Stimulated activated CD4-positive, alpha-beta T cell treated with anti-CD3 and anti-CD28 coated beads, Interleukin-4, amount 100 ng/mL, for 24 hours (primary cell): Measurements from ENCODE around the gene PTRHD1.

ENCODE experiments used
- DNase-seq: peaks from one replicate; pipeline ENCODE4 v3.0.0-alpha.2; 2020

PTRHD1 gene

DNA sequence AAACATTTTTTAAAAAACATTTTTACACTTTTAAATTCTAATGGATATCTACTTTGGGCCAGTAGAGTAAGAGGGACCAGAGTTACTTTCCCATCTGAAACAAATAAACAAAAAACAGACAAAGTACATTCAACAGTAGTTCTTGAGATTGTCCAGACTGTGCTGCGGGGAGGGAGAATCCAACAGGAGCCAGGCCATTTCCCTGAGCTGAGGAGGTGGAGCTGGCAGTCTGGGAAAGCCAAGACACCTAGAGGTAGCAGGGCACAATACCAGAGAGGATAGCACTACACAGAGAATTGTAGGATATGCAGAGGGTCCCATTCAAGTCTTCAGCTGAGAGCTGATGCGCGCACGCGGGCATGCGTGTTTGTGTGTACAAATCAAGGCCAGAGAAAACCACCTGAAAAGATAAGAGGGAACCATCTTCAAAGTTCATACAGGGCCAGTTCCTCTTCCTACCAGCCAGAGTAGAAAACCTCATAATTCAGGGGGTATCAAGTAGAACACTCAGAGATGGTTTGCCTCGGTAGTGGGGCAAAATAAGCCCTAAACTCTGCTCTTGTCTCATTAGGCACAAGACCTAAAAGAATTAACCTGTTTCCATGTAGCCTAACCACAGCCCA lies 44.0 kb downstream of the PTRHD1 start:
- no peak for DNase-seq

- no peak for DNase-seq
Measured at GRCh38 chr2:24747299-24747698, 45.9 kb downstream of the PTRHD1 start.

GRCh38 chr2:24745825-24746224 lies 47.4 kb downstream of the PTRHD1 start:
- DNase-seq, result no peak

DNA sequence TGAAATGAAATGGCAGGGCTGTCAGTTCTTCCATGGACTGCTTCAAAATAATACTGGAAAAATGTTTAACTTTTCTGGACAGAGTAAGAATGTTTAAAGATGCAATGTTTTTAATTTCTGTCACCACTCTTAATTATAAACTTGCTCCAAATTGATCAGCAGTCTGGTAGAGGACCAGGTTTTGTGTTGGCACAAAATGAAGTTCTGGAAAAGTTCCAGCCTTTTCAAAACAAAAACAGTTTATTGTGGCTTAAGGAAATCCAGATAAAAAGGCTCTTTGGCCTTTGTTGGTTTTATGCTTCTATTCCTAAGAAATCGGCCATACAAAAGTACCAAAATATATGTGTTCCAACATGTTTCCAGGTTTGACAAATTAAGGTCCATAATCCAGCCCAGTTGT lies 48.8 kb downstream of the PTRHD1 start:
- DNase-seq, result no peak

DNA sequence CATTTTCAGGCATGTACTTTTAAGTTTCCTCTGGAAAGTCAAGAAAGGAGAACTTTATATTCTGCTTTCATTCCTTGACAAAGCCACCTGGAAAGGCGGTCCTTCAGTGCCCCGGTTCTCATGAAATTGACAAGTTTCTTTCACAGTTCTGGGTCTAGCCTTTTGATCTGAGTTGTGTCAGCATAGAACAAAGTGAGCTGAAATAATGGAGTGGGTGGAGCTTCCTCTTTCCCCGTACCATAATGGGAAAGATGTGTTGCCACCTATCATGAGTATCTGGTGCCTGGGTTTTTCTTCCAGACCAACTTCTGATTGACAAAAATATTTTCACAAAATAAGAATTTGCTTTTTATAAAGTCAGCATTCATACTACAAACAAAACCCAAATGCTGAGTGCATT lies 49.3 kb downstream of the PTRHD1 start:
- no peak for DNase-seq

DNA sequence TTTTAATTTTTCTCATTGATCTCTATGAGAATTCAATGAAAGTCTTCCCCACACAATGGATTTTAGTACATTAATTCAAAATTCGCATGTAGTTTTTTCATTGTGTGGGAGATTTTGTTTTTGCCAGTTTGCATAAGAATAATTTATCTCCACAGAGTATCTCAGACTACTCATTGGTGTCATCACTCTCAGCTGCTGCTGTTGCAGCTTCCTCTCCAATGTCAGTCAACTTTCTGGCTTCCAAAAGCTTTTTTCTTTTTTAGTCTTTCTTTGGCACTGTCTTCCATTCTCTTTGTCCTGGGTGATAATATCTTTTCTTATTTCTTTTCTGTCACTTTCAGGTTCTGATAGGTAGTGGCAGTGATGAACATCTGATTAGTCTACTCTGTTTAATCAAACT lies 50.5 kb downstream of the PTRHD1 start:
- no peak for DNase-seq

DNA sequence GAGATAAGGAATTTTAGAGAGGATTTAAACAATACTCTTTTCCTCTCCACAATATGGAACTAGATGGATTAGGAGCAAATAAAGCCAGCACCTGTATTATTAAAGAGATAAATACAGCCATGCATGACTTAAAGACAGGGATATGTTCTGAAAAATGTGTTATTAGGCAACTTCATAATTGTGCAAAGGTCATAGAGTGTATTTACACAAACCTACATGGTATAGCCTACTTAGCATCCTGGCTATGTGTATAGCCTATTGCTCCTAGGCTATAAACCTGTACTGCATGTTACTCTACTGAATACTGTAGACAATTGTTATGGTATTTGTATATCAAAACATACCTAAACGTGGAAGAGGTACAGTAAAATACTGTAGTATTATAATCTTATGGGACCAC lies 53.0 kb downstream of the PTRHD1 start:
- no peak for DNase-seq
